Lower leg skin (tissue), 3 donors: Measurements from ENCODE around the gene MAFG.
"Not testable (repeated sequence)": the region's sequence is repeated elsewhere in the genome, so short reads cannot be mapped to it uniquely, and the experiment has no call there.

Experiments
- CTCF ChIP-seq, 3 donors: fragments of 450-650 bp; IDR thresholded peaks; one replicate each; pipeline ENCODE4 v1.5.1; 2016; ENCODE audit warnings: antibody characterized with exemption in 3 of 3, mild to moderate bottlenecking in 3 of 3, moderate library complexity in 2 of 3
- POLR2A ChIP-seq, 2 donors: fragments of 450-650 bp; IDR thresholded peaks; one replicate each; pipeline ENCODE4 v1.6.1; 2016 to 2017; ENCODE audit warnings: antibody characterized with exemption in 2 of 2, mild to moderate bottlenecking in 1 of 2, moderate library complexity in 1 of 2

GRCh38 chr17:81918333-81918669 is 9.2 kb downstream of the MAFG start:
- TF ChIP-seq CTCF, POLR2A (IDR thresholded peaks at IDR 0.05): not testable (repeated sequence)
